Measurements from ENCODE around the gene DNM1. TPM values are rescaled to one million over a fixed set of nuclear protein-coding genes. Genes with fewer than 3 reads are reported as not detected.

The DNM1 gene
- 0.38 and 3.1 TPM in 2 replicates for total RNA-seq

GRCh38 chr9:128203024-128203706 is at the start of gene DNM1:
Gene DNM1, plus strand, starts transcription at chr9:128203379. Its CDS starts 92 bp downstream, at chr9:128203471.

GRCh38 chr9:128159784-128160602 is 43.2 kb upstream of the DNM1 start, which contains the start of gene BBLN:
Gene BBLN, plus strand, starts transcription at chr9:128160265. Its CDS starts 143 bp downstream, at chr9:128160408.

GRCh38 chr9:128191406-128192046 is 11.7 kb upstream of the DNM1 start, which contains the start of gene CIZ1:
Gene CIZ1, minus strand, starts transcription at chr9:128191572. Its CDS starts 715 bp downstream, at chr9:128190857.

GRCh38 chr9:128275198-128276007 is 72.2 kb downstream of the DNM1 start, which contains the start of gene GOLGA2:
Gene GOLGA2, minus strand, starts transcription at chr9:128276007. Its CDS starts 31 bp downstream, at chr9:128275976.

GRCh38 chr9:128276008-128276573 is 72.9 kb downstream of the DNM1 start, which contains the start of gene SWI5:
Gene SWI5, plus strand, starts transcription at chr9:128276276.

Other genes with a start within 250 kb of the DNM1 start
- gene EEIG1, start 222.4 kb upstream of the DNM1 start, total RNA-seq: 2.5 and 7.3 TPM in 2 replicates
- 11.8 and 14.0 TPM in 2 replicates for gene NAIF1, start 136.1 kb upstream of the DNM1 start, total RNA-seq
- 12.1 and 19.4 TPM in 2 replicates for gene SLC25A25, start 135.1 kb upstream of the DNM1 start, total RNA-seq
- gene PTGES2, start 75.7 kb upstream of the DNM1 start, total RNA-seq: 52.4 and 86.8 TPM in 2 replicates
- not detected in 2 replicates for gene LCN2, start 53.9 kb upstream of the DNM1 start, total RNA-seq
- gene BBLN, start 43.1 kb upstream of the DNM1 start, total RNA-seq: 15.1 and 32.1 TPM in 2 replicates
- gene CIZ1, start 11.8 kb upstream of the DNM1 start, total RNA-seq: 12.7 and 17.6 TPM in 2 replicates
- gene GOLGA2, start 72.6 kb downstream of the DNM1 start, total RNA-seq: 118 and 135 TPM in 2 replicates
- 20.9 and 41.6 TPM in 2 replicates for gene SWI5, start 72.9 kb downstream of the DNM1 start, total RNA-seq
- 9.9 and 15.7 TPM in 2 replicates for gene TRUB2, start 119.1 kb downstream of the DNM1 start, total RNA-seq
- 18.6 and 24.0 TPM in 2 replicates for gene COQ4, start 119.5 kb downstream of the DNM1 start, total RNA-seq
- 10.7 and 25.1 TPM in 2 replicates for gene SLC27A4, start 137.1 kb downstream of the DNM1 start, total RNA-seq
- gene URM1, start 168.0 kb downstream of the DNM1 start, total RNA-seq: 21.4 and 32.4 TPM in 2 replicates
- 61.5 and 181 TPM in 2 replicates for gene CERCAM, start 217.5 kb downstream of the DNM1 start, total RNA-seq

Measured in regular cardiac myocyte (primary cell).